Erythroblast (primary cell): Measurements from ENCODE around the gene CANT1.

Experiments
- GATA1 ChIP-seq: IDR thresholded peaks from 2 replicates; pipeline ENCODE4 v1.6.1; 2011; ENCODE audit warnings: low read depth, mild to moderate bottlenecking, control low read depth, low read length, moderate library complexity
- POLR2A ChIP-seq: IDR thresholded peaks from 2 replicates; pipeline ENCODE4 v1.6.1; 2011; ENCODE audit warnings: mild to moderate bottlenecking, low read length

DNA sequence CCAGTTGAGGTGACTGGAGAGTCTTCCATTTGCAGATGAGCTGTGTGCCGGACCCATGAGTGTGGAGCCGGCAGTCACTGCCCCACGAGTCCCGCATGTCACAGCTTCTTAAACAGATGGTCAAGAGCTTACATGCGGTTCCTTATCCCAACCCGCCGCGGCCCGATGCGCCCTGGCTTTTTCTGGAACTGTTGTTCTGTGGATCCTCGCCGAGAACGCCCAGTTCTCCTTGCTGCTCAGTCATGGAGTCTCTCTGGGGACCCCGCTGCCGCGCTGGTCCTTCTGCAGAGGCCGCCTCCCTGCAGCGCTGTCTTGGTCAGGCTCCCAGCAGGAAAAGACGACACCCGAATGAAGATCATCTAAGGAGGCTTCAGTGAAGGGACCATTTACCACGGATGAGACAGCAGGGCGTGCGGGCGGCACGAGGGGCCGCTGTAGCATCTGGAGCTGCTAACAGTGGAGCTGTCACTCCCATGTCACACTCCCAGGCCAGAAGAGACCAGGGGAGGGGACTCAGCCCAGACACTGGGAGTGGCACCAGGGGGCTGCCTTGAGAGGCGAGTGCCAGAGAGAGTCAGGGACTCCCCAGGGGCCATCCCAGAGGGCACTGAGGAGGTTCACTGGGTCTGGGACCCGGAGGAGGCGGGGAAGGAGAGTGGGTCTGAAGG lies 19.1 kb downstream of the CANT1 start:
- TF ChIP-seq POLR2A: no peak
- TF ChIP-seq GATA1: no peak
